ENCODE data around the gene ADAMTS14.

ADAMTS14 gene

DNA sequence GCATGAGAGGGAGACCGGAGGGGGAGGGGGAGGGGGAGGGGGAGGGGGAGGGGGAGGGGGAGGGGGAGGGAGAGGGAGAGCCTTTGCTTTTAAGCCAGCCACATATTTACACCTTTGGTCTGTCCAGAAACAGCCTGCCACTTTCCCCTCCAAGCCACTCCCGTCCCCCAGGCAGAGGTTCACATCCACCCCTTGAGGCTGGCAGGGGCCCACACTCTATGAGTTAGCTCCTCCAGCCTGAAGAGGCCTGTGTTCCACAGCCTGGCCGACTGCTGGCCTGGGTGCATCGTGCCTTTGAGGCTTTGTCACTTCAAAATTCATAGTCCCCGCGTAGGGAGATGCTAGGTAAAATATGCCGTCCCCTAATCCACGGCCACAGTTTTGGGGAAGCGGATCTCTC, 16.5 kb downstream of the ADAMTS14 start:
- no peaks in the 10 kb centered on the region for H4K20me1 ChIP-seq (ENCODE audit: control insufficient read depth, insufficient read depth, low read depth, low read length)
- H3K4me2 ChIP-seq (ENCODE audit: low read length): no peak overlapping the region
- no peaks in the 10 kb centered on the region for H3K27me3 ChIP-seq (ENCODE audit: control insufficient read depth, low read length)
- H3F3A ChIP-seq (ENCODE audit: control insufficient read depth, insufficient read depth): no peaks in the 10 kb centered on the region
- no peaks in the 10 kb centered on the region for H3K36me3 ChIP-seq (ENCODE audit: control insufficient read depth, low read length)
- H3K27ac ChIP-seq (ENCODE audit: low read depth, low read length): no peak overlapping the region
- H3K4me1 ChIP-seq (ENCODE audit: control insufficient read depth, low read length): no peaks in the 10 kb centered on the region
- H3K9me3 ChIP-seq (ENCODE audit: control insufficient read depth, insufficient read depth, low read length): no peaks in the 10 kb centered on the region
- TF ChIP-seq, protein P1, sequence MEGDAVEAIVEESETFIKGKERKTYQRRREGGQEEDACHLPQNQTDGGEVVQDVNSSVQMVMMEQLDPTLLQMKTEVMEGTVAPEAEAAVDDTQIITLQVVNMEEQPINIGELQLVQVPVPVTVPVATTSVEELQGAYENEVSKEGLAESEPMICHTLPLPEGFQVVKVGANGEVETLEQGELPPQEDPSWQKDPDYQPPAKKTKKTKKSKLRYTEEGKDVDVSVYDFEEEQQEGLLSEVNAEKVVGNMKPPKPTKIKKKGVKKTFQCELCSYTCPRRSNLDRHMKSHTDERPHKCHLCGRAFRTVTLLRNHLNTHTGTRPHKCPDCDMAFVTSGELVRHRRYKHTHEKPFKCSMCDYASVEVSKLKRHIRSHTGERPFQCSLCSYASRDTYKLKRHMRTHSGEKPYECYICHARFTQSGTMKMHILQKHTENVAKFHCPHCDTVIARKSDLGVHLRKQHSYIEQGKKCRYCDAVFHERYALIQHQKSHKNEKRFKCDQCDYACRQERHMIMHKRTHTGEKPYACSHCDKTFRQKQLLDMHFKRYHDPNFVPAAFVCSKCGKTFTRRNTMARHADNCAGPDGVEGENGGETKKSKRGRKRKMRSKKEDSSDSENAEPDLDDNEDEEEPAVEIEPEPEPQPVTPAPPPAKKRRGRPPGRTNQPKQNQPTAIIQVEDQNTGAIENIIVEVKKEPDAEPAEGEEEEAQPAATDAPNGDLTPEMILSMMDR (IDR thresholded peaks at IDR 0.05; ENCODE audit: low read depth, low read length, poor library complexity, severe bottlenecking): no peak
- TF ChIP-seq EZH2phosphoT487 (IDR thresholded peaks at IDR 0.05; ENCODE audit: borderline replicate concordance, low read length): no peak
- no peaks in the 10 kb centered on the region for H3K79me2 ChIP-seq (ENCODE audit: control insufficient read depth, low read length)
- no peaks in the 10 kb centered on the region for H3K9me2 ChIP-seq (replicated peaks; ENCODE audit: control insufficient read depth, low read length)
- no peak overlapping the region for H3K4me3 ChIP-seq (ENCODE audit: low read length)

DNA sequence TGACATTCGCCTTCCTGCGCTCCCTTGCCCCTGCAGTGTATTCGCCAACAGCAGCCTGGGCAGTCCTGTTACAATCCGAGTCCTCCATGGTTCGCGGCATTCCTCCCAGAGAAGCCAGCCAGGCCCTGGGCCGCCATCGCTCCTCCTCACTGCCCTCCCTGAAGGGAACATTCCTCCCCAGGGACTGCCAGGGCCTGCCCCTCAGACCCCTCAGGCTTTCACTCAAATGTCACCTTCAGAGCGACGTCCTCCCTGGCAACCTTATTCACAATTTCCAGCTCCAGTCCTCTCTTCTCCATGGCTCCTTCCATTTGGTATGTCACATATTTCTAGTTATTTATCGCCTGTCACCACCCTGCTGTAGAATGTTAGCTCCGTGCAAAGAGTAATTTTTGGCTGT, 17.4 kb downstream of the ADAMTS14 start:
- TF ChIP-seq, protein P1 (IDR thresholded peaks at IDR 0.05; ENCODE audit: low read depth, low read length, poor library complexity, severe bottlenecking): no peak
- no peak for TF ChIP-seq EZH2phosphoT487 (IDR thresholded peaks at IDR 0.05; ENCODE audit: borderline replicate concordance, low read length)
- Histone ChIP-seq H3K4me2 (ENCODE audit: low read length) (no peak overlapping the region), H3K9me2 (replicated peaks; ENCODE audit: control insufficient read depth, low read length) (no peaks in the 10 kb centered on the region), H3K4me1 (ENCODE audit: control insufficient read depth, low read length) (no peaks in the 10 kb centered on the region), H3K79me2 (ENCODE audit: control insufficient read depth, low read length) (no peaks in the 10 kb centered on the region), H3K4me3 (ENCODE audit: low read length) (no peak overlapping the region), H3K9me3 (ENCODE audit: control insufficient read depth, insufficient read depth, low read length) (no peaks in the 10 kb centered on the region), H3K27me3 (ENCODE audit: control insufficient read depth, low read length) (no peaks in the 10 kb centered on the region), H3K36me3 (ENCODE audit: control insufficient read depth, low read length) (no peaks in the 10 kb centered on the region), H4K20me1 (ENCODE audit: control insufficient read depth, insufficient read depth, low read depth, low read length) (no peaks in the 10 kb centered on the region), H3F3A (ENCODE audit: control insufficient read depth, insufficient read depth) (no peaks in the 10 kb centered on the region), H3K27ac (ENCODE audit: low read depth, low read length) (no peak overlapping the region)

DNA sequence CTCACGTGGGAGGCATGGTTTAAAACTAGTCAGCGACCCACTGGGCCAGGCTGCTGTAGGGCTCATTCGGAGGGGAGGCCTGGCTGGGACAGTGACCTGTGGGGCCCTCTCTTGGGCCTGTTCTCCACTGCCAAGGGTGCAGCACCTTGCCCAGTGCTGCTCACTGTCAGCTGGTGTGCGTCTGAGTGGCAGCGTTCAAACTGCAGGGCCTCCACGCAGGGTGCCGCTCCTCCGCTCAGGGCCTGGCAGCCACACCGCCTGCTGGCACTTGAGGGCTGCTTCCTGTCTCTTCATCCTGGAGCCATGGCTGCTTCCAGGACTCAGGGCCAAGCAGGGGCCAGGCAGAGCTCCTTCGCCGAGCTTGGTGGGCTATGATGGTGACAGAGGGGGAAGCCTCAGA, 18.3 kb downstream of the ADAMTS14 start:
- no peaks in the 10 kb centered on the region for H3K4me1 ChIP-seq (ENCODE audit: control insufficient read depth, low read length)
- no peak for TF ChIP-seq EZH2phosphoT487 (IDR thresholded peaks at IDR 0.05; ENCODE audit: borderline replicate concordance, low read length)
- TF ChIP-seq, protein P1 (IDR thresholded peaks at IDR 0.05; ENCODE audit: low read depth, low read length, poor library complexity, severe bottlenecking): no peak

DNA sequence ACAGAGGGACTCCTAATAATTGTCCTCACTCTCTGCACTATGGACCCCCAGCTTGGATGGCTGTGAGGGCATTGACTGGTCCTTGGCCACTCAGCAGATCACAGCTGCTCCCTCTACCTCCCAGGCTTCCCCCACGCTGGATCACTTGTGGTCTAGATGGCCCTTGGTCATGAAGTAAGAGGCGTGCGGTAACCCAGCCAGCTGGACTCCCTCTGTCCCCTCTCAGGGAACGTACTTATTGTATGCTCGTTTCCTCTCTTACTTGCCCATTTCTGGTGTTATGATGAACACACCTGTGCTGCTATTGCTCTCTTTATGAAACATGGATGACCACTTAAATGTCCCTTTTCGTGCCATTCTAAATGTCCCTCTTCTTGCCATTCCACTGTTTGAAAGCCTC, 19.3 kb downstream of the ADAMTS14 start:
- H3K4me3 ChIP-seq (ENCODE audit: low read length): no peak overlapping the region
- H4K20me1 ChIP-seq (ENCODE audit: control insufficient read depth, insufficient read depth, low read depth, low read length): no peaks in the 10 kb centered on the region
- H3K9me3 ChIP-seq (ENCODE audit: control insufficient read depth, insufficient read depth, low read length): no peaks in the 10 kb centered on the region
- H3K4me1 ChIP-seq (ENCODE audit: control insufficient read depth, low read length): no peaks in the 10 kb centered on the region
- H3K27me3 ChIP-seq (ENCODE audit: control insufficient read depth, low read length): no peaks in the 10 kb centered on the region
- no peak overlapping the region for H3K4me2 ChIP-seq (ENCODE audit: low read length)
- no peaks in the 10 kb centered on the region for H3K36me3 ChIP-seq (ENCODE audit: control insufficient read depth, low read length)
- no peaks in the 10 kb centered on the region for H3K9me2 ChIP-seq (replicated peaks; ENCODE audit: control insufficient read depth, low read length)
- H3F3A ChIP-seq (ENCODE audit: control insufficient read depth, insufficient read depth): no peaks in the 10 kb centered on the region
- H3K79me2 ChIP-seq (ENCODE audit: control insufficient read depth, low read length): no peaks in the 10 kb centered on the region
- no peak overlapping the region for H3K27ac ChIP-seq (ENCODE audit: low read depth, low read length)
- no peak for TF ChIP-seq EZH2phosphoT487 (IDR thresholded peaks at IDR 0.05; ENCODE audit: borderline replicate concordance, low read length)
- TF ChIP-seq, protein P1 (IDR thresholded peaks at IDR 0.05; ENCODE audit: low read depth, low read length, poor library complexity, severe bottlenecking): no peak

More for the DNA sequence above, 18.3 kb downstream of the ADAMTS14 start:
- H3F3A ChIP-seq (ENCODE audit: control insufficient read depth, insufficient read depth): no peaks in the 10 kb centered on the region
- no peaks in the 10 kb centered on the region for H3K36me3 ChIP-seq (ENCODE audit: control insufficient read depth, low read length)
- H3K27me3 ChIP-seq (ENCODE audit: control insufficient read depth, low read length): no peaks in the 10 kb centered on the region
- H3K9me3 ChIP-seq (ENCODE audit: control insufficient read depth, insufficient read depth, low read length): no peaks in the 10 kb centered on the region
- no peak overlapping the region for H3K4me2 ChIP-seq (ENCODE audit: low read length)
- no peaks in the 10 kb centered on the region for H4K20me1 ChIP-seq (ENCODE audit: control insufficient read depth, insufficient read depth, low read depth, low read length)
- H3K27ac ChIP-seq (ENCODE audit: low read depth, low read length): no peak overlapping the region
- no peaks in the 10 kb centered on the region for H3K79me2 ChIP-seq (ENCODE audit: control insufficient read depth, low read length)
- H3K9me2 ChIP-seq (replicated peaks; ENCODE audit: control insufficient read depth, low read length): no peaks in the 10 kb centered on the region
- H3K4me3 ChIP-seq (ENCODE audit: low read length): no peak overlapping the region

Measured in DOHH2 (cell line).